GM23338 (cell line): Measurements from ENCODE around the gene TPRKB. TPM values are rescaled to one million over a fixed set of nuclear protein-coding genes. Genes with fewer than 3 reads are reported as not detected.

Source experiments
- ATAC-seq: fragments of 200-7000 bp; cut with Tn5 transposase; 3 replicates; pipeline ENCODE4 v1.9.1; 2020
- DNase-seq: peaks from one replicate; pipeline ENCODE4 v3.0.0-alpha.2; 2015; ENCODE audit warnings: low spot score
- H2AFZ ChIP-seq: fragments of 200-600 bp; sonication (generic); 2 replicates; pipeline ENCODE4 v1.8.0; 2016; ENCODE audit warnings: antibody characterized with exemption, mild to moderate bottlenecking, moderate library complexity
- H3F3A ChIP-seq: fragments of 200-600 bp; sonication (generic); replicated peaks from 2 replicates; pipeline ENCODE4 v1.8.0; 2017; ENCODE audit warnings: antibody characterized with exemption, mixed run types, low read depth
- H3K27ac ChIP-seq: fragments of 200-600 bp; sonication (generic); 2 replicates; pipeline ENCODE4 v1.6.1; 2016; ENCODE audit warnings: low read depth
- H3K27me3 ChIP-seq: fragments of 200-600 bp; sonication (generic); 2 replicates; pipeline ENCODE4 v1.8.0; 2016; ENCODE audit warnings: mild to moderate bottlenecking, mixed run types, moderate library complexity; ENCODE audit not compliant: insufficient read depth
- H3K36me3 ChIP-seq: fragments of 200-600 bp; sonication (generic); 2 replicates; pipeline ENCODE4 v1.8.0; 2016; ENCODE audit warnings: mild to moderate bottlenecking; ENCODE audit not compliant: insufficient read depth
- H3K4me1 ChIP-seq: fragments of 200-600 bp; sonication (generic); 2 replicates; pipeline ENCODE4 v1.8.0; 2016; ENCODE audit warnings: mild to moderate bottlenecking, moderate library complexity; ENCODE audit not compliant: insufficient read depth
- H3K4me2 ChIP-seq: fragments of 200-600 bp; sonication (generic); 2 replicates; pipeline ENCODE4 v1.7.1; 2017; ENCODE audit warnings: mixed run types
- H3K4me3 ChIP-seq: fragments of 200-600 bp; sonication (generic); 2 replicates; pipeline ENCODE4 v1.6.1; 2016; ENCODE audit warnings: mixed run types
- H3K79me2 ChIP-seq: fragments of 200-600 bp; sonication (generic); replicated peaks from 2 replicates; pipeline ENCODE4 v1.8.0; 2017; ENCODE audit warnings: mild to moderate bottlenecking; ENCODE audit not compliant: insufficient read depth
- H3K9me2 ChIP-seq: fragments of 200-600 bp; sonication (generic); 2 replicates; pipeline ENCODE4 v1.8.0; 2017; ENCODE audit not compliant: insufficient read depth
- H4K20me1 ChIP-seq: fragments of 200-600 bp; sonication (generic); replicated peaks from 2 replicates; pipeline ENCODE4 v1.8.0; 2017; ENCODE audit warnings: mild to moderate bottlenecking; ENCODE audit not compliant: insufficient read depth
- H3K27ac Mint-ChIP-seq: 2 replicates; pipeline ENCODE4 v1.8.0; 2020; ENCODE audit warnings: inconsistent platforms, mild to moderate bottlenecking, moderate library complexity, mixed read lengths
- H3K27me3 Mint-ChIP-seq: 3 replicates; pipeline ENCODE4 v1.8.0; 2022; ENCODE audit warnings: low read depth, mild to moderate bottlenecking, moderate library complexity, mixed read lengths, inconsistent platforms; ENCODE audit not compliant: insufficient read depth, poor library complexity
- H3K36me3 Mint-ChIP-seq: 3 replicates; pipeline ENCODE4 v1.8.0; 2021; ENCODE audit warnings: low read depth, mild to moderate bottlenecking, inconsistent platforms, moderate library complexity, mixed read lengths
- H3K4me1 Mint-ChIP-seq: 3 replicates; pipeline ENCODE4 v1.8.0; 2020; ENCODE audit warnings: mild to moderate bottlenecking, inconsistent platforms, mixed read lengths
- H3K4me3 Mint-ChIP-seq: 3 replicates; pipeline ENCODE4 v1.8.0; 2021; ENCODE audit warnings: moderate library complexity, mild to moderate bottlenecking, inconsistent platforms, mixed read lengths
- H3K9me3 Mint-ChIP-seq: 3 replicates; pipeline ENCODE4 v1.8.0; 2020; ENCODE audit warnings: moderate library complexity, mild to moderate bottlenecking, inconsistent platforms, mixed read lengths
- CREB1 ChIP-seq: fragments of 250-450 bp; sonication (Bioruptor Pico); IDR thresholded peaks from 2 replicates; pipeline ENCODE4 v1.5.0; 2020; ENCODE audit warnings: low read depth, mild to moderate bottlenecking, moderate library complexity
- ETS1 ChIP-seq: IDR thresholded peaks from 2 replicates; pipeline ENCODE4 v1.6.1; 2016; ENCODE audit warnings: antibody characterized with exemption
- EZH2phosphoT487 ChIP-seq: fragments of 200-600 bp; sonication (generic); IDR thresholded peaks from one replicate; pipeline ENCODE4 v1.8.1; 2018; ENCODE audit warnings: antibody characterized with exemption; ENCODE audit not compliant: unreplicated experiment
- NANOG ChIP-seq: IDR thresholded peaks from 2 replicates; pipeline ENCODE4 v1.6.1; 2016; ENCODE audit warnings: antibody characterized with exemption, borderline replicate concordance
- POLR2AphosphoS5 ChIP-seq: IDR thresholded peaks from 2 replicates; pipeline ENCODE4 v1.6.1; 2016; ENCODE audit warnings: antibody characterized with exemption, low read depth
- STAT1 ChIP-seq: IDR thresholded peaks from one replicate; pipeline ENCODE4 v1.6.1; 2016; ENCODE audit warnings: antibody characterized with exemption; ENCODE audit not compliant: unreplicated experiment
- ZNF114 ChIP-seq: fragments of 250-450 bp; sonication (Bioruptor Pico); IDR thresholded peaks from 2 replicates; pipeline ENCODE4 v1.5.0; 2020; ENCODE audit warnings: mild to moderate bottlenecking, moderate library complexity
- ZNF331 ChIP-seq: fragments of 250-450 bp; sonication (Bioruptor Pico); IDR thresholded peaks from 2 replicates; pipeline ENCODE4 v1.5.0; 2020; ENCODE audit warnings: low read depth, mild to moderate bottlenecking, moderate library complexity
- polyA plus RNA-seq: library from polyadenylated mRNA; unstranded; fragments of >200 nt; fragmentation: Nextera tagmentation; extraction: Ambion mirVana; gene quantifications from 2 replicates; pipeline ENCODE4 v1.2.1, GENCODE V29; 2016
- total RNA-seq: library from RNA; depleted of rRNA; stranded (reverse); fragments of >200 nt; shearing (Covaris generic); gene quantifications from 2 replicates; pipeline ENCODE4 v1.2.3, GENCODE V29; 2014
- TF ChIP-seq, protein P1 (sequence below): IDR thresholded peaks from one replicate; pipeline ENCODE4 v1.6.1; 2018; ENCODE audit warnings: antibody characterized with exemption; ENCODE audit not compliant: unreplicated experiment

TPRKB gene
- total and polyA plus RNA-seq, 2 experiments from 2014 or later: 31.2 to 186 TPM

- Histone ChIP-seq H3K79me2 (no peaks in the 10 kb centered on the region), H3K27ac (no peak overlapping the region), H3K27me3 (no peaks in the 10 kb centered on the region), H4K20me1 (no peaks in the 10 kb centered on the region), H2AFZ (no peak overlapping the region), H3F3A (no peaks in the 10 kb centered on the region), H3K4me3 (no peak overlapping the region), H3K9me2 (no peaks in the 10 kb centered on the region), H3K4me2 (no peak overlapping the region), H3K36me3 (no peaks in the 10 kb centered on the region), H3K4me1 (no peaks in the 10 kb centered on the region)
- H3K4me1 Mint-ChIP-seq: peaks cover 2% of the 10 kb centered on the region; the same call in 1 of the 3 replicates
- ATAC-seq (no peak), DNase-seq (no peak)
- no peak overlapping the region for H3K4me3 Mint-ChIP-seq
- H3K27me3 Mint-ChIP-seq: peaks cover 9% of the 10 kb centered on the region
- H3K27ac Mint-ChIP-seq: no peak overlapping the region
- no peaks in the 10 kb centered on the region for H3K36me3 Mint-ChIP-seq
- TF ChIP-seq ZNF114 (no peak), EZH2phosphoT487 (no peak), NANOG (no peak), CREB1 (no peak), POLR2AphosphoS5 (no peak), ETS1 (no peak), STAT1 (no peak)
- TF ChIP-seq, protein P1, sequence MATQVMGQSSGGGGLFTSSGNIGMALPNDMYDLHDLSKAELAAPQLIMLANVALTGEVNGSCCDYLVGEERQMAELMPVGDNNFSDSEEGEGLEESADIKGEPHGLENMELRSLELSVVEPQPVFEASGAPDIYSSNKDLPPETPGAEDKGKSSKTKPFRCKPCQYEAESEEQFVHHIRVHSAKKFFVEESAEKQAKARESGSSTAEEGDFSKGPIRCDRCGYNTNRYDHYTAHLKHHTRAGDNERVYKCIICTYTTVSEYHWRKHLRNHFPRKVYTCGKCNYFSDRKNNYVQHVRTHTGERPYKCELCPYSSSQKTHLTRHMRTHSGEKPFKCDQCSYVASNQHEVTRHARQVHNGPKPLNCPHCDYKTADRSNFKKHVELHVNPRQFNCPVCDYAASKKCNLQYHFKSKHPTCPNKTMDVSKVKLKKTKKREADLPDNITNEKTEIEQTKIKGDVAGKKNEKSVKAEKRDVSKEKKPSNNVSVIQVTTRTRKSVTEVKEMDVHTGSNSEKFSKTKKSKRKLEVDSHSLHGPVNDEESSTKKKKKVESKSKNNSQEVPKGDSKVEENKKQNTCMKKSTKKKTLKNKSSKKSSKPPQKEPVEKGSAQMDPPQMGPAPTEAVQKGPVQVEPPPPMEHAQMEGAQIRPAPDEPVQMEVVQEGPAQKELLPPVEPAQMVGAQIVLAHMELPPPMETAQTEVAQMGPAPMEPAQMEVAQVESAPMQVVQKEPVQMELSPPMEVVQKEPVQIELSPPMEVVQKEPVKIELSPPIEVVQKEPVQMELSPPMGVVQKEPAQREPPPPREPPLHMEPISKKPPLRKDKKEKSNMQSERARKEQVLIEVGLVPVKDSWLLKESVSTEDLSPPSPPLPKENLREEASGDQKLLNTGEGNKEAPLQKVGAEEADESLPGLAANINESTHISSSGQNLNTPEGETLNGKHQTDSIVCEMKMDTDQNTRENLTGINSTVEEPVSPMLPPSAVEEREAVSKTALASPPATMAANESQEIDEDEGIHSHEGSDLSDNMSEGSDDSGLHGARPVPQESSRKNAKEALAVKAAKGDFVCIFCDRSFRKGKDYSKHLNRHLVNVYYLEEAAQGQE: no peak
- H3K9me3 Mint-ChIP-seq: peaks cover 16% of the 10 kb centered on the region
These were observed 32.9 kb downstream of the TPRKB start for GRCh38 chr2:73704285-73704684.

DNA sequence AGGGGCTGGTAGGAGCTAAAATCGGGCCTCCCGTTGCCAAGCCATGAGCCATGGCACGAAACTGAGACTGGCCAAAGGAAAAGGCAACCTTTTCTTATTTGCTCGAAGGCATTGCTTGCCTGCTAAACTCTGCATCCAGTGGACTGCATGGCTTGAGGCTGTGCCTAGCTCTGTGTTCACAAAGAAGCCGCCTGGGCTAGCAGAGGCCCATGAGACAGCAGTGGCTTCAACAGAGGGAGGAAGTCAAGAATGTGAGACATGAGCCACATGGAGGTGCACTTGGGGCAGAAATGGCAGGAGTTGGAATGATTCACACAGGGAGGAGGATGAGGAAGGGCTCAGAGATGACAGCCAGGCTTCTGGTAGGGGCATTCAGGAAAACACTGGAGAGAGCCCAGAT, 33.5 kb downstream of the TPRKB start:
- Histone ChIP-seq H3F3A (no peaks in the 10 kb centered on the region), H2AFZ (no peak overlapping the region), H3K4me1 (no peaks in the 10 kb centered on the region), H3K27me3 (no peaks in the 10 kb centered on the region), H3K36me3 (no peaks in the 10 kb centered on the region), H3K9me2 (no peaks in the 10 kb centered on the region), H3K79me2 (no peaks in the 10 kb centered on the region), H4K20me1 (no peaks in the 10 kb centered on the region), H3K27ac (no peak overlapping the region), H3K4me3 (no peak overlapping the region), H3K4me2 (no peak overlapping the region)
- Mint-ChIP-seq H3K36me3 (no peaks in the 10 kb centered on the region), H3K4me3 (no peak overlapping the region), H3K27me3 (peaks cover 9% of the 10 kb centered on the region), H3K27ac (no peak overlapping the region), H3K9me3 (peaks cover 22% of the 10 kb centered on the region), H3K4me1 (peaks cover 2% of the 10 kb centered on the region; the same call in 1 of the 3 replicates)
- ATAC-seq (no peak), DNase-seq (no peak)
- TF ChIP-seq NANOG (no peak), POLR2AphosphoS5 (no peak), CREB1 (no peak), ETS1 (no peak), STAT1 (no peak), ZNF114 (no peak), ZNF331 (CRISPR knock-in tag) (no peak)
- TF ChIP-seq, protein P1: no peak
